Activated CD8-positive, alpha-beta memory T cell treated with anti-CD3 and anti-CD28 coated beads, Interleukin-2, amount 10 ng/mL, durations not matched to agents 7 days and 5 days (primary cell): ENCODE results near the gene LMNTD1. TPM values are rescaled to one million over a fixed set of nuclear protein-coding genes. Genes with fewer than 3 reads are reported as not detected.

Source experiments
- ATAC-seq: fragments of 150-1000 bp; cut with Tn5 transposase; one replicate; pipeline ENCODE4 v1.10.0; 2021; ENCODE audit warnings: moderate library complexity
- CTCF ChIA-PET: fragments of 350-600 bp; sonication (Branson Sonifier 250); formaldehyde crosslinking; loops from one replicate; lab custom pipeline; 2021; ENCODE audit warnings: antibody characterized with exemption; lab: Charles Lee
- DNase-seq: peaks from one replicate; pipeline ENCODE4 v3.0.0-alpha.2; 2020
- H3K27ac Mint-ChIP-seq: one replicate; pipeline ENCODE4 v1.8.0; 2021; ENCODE audit warnings: mild to moderate bottlenecking, mixed read lengths
- H3K27me3 Mint-ChIP-seq: one replicate; pipeline ENCODE4 v1.8.0; 2021; ENCODE audit warnings: mixed read lengths
- H3K36me3 Mint-ChIP-seq: one replicate; pipeline ENCODE4 v1.8.0; 2021; ENCODE audit warnings: mild to moderate bottlenecking, mixed read lengths
- H3K4me1 Mint-ChIP-seq: one replicate; pipeline ENCODE4 v1.8.0; 2021; ENCODE audit warnings: mixed read lengths
- H3K4me3 Mint-ChIP-seq: one replicate; pipeline ENCODE4 v1.8.0; 2021; ENCODE audit warnings: mild to moderate bottlenecking, moderate library complexity, mixed read lengths
- H3K9me3 Mint-ChIP-seq: one replicate; pipeline ENCODE4 v1.8.0; 2022; ENCODE audit warnings: low read depth, mixed read lengths
- total RNA-seq, 2 experiments: library from RNA; stranded (reverse); gene quantifications; one replicate each; pipeline ENCODE4 v1.2.3, GENCODE V29; 2021

Gene LMNTD1
- total RNA-seq, 2 experiments from 2014 or later = not detected

DNA sequence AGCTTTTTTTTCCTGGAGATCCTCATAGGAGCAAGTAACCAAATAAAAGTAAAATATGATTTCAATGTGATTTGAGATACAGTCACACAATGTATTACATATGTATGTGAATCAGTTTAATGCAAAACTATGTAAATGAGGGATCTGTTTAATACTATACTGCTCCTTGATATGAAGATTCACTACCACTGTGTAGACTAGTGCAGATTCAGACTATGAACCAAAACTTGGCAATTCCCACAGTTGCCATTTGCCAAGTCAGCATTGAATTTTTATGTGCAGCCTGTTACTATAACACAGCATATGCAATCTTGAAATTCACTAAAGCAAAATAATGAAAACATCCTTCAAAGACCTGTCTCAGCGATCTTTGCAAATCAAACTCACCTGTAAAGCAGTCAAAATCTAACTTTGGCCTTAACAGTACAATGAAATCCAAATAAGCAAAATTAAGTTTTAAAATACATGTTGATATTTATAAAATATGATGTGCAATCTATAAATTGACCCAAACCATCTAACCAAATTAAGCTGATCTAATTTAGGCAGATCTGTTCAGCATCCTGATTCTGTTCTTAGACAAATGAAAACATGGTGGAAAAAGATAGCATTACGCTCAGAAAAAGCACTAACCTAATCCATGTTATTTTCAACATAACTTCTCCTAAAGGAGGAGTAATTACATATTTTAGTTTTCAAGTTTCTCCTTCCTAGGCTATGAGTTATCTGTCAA lies 25.5 kb upstream of the LMNTD1 start:
- DNase-seq = no peak
- Mint-ChIP-seq H3K9me3 (peaks cover 5% of the 10 kb centered on the region), H3K36me3 (no peaks in the 10 kb centered on the region), H3K4me1 (no peaks in the 10 kb centered on the region), H3K27me3 (peaks cover 2% of the 10 kb centered on the region), H3K4me3 (no peak overlapping the region), H3K27ac (no peak overlapping the region)
- CTCF ChIA-PET = no interaction called here
- no peak for ATAC-seq

DNA sequence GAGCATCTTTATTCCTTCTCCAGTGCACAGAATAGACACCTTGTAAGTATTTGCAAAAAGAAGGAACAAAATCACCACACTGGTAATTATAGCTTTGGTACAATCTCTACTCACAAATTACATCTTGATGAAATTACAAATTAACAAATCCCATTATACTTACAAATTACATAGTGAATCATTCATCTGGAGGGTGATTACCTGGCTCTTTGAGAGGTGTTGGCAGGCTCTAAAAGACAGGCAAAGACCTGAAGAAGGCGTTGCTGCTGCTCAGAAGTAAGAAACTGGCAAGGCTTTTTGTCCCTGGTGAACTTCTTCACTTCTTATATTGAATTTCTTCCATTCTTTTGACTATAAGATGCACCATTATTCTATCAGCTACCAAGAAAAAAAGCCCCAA lies 21.7 kb upstream of the LMNTD1 start:
- H3K27ac Mint-ChIP-seq = no peak overlapping the region
- no peaks in the 10 kb centered on the region for H3K4me1 Mint-ChIP-seq
- ATAC-seq (no peak), DNase-seq (no peak)
- H3K27me3 Mint-ChIP-seq = no peaks in the 10 kb centered on the region
- CTCF ChIA-PET = no interaction called here
- H3K9me3 Mint-ChIP-seq = peaks cover 5% of the 10 kb centered on the region
- H3K4me3 Mint-ChIP-seq = no peak overlapping the region
- no peaks in the 10 kb centered on the region for H3K36me3 Mint-ChIP-seq

DNA sequence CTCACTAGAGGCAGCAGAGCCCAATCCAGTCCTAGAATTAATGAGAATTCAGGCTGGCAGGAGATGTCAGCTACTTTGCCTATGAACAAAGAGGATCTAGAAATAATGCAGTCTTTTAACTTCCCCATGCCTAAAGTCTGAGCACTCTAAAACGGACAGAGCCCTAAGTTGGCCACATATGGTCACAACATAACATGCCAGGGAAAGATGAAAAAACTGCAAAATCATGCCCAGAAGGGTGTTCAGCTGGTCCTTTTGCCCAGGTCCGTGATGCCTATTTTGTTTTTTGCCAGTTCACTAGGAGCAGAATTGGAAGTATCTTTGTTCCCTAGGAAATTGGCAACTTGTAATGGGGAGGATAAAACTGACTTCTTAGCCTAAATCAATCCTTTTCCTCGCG lies 20.3 kb upstream of the LMNTD1 start:
- Mint-ChIP-seq H3K9me3 (peaks cover 5% of the 10 kb centered on the region), H3K27ac (no peak overlapping the region), H3K27me3 (no peaks in the 10 kb centered on the region), H3K4me1 (no peaks in the 10 kb centered on the region), H3K4me3 (no peak overlapping the region), H3K36me3 (no peaks in the 10 kb centered on the region)
- no peak for DNase-seq
- ATAC-seq = no peak
- CTCF ChIA-PET = no interaction called here

DNA sequence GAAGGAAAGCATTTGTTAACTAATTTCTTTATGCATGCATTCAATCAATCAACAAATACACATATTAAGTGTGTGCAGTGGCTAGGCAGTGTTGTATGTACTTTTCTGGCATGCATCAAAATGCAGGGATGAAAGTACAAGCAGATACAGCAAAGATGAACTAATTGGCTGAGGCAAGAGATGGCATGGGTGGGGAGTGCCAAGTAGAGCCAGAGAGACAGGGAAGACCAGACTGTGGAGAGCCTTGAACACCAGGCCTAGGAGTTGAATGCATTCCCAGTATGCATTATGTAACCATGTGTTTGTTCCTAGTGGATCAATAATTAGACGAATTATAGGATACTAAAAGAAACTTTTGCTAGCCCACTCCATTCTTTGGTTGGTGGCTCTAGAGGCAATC lies 17.3 kb upstream of the LMNTD1 start:
- Mint-ChIP-seq H3K27me3 (no peaks in the 10 kb centered on the region), H3K9me3 (peaks cover 2% of the 10 kb centered on the region), H3K27ac (no peak overlapping the region), H3K36me3 (no peaks in the 10 kb centered on the region), H3K4me3 (no peak overlapping the region), H3K4me1 (no peaks in the 10 kb centered on the region)
- CTCF ChIA-PET = interaction anchor here (0.6 kb wide), 1 partner anchor 389 kb away, joined by 3 read pairs; no protein-coding TSS in a partner anchor
- DNase-seq (no peak), ATAC-seq (no peak)

DNA sequence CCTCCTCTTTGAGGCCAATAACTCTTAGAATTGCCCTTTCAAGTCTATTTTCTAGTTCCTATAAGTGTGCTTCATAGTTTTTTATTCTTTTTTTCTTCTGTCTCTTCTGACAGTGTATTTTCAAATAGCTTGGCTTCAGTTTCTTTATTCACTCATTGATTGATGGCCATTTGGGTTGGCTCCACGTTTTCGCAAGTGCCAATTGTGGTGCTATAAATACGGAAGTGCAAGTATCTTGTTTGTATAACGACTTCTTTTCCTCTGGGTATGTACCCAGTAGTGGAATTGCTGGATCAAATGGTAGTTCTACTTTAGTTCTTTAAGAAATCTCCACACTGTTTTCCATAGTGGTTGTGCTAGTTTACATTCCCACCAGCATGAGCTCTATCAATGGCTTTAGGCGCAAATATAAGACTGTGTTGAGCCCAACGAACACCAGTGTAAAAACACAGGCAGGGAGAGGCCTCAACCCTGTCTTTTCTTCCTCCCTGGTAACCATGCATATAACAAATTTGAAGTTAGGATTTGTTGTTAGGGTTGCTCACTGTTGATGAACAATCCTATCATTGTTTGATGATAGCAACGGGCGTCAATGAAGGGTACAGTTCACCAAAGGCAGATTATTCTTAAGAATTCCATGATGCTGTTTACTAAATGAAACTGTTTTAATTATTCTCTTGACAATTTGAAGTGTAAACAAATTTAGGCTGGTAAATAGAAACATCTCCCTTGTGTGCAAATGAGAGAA lies 13.3 kb upstream of the LMNTD1 start:
- Mint-ChIP-seq H3K9me3 (no peaks in the 10 kb centered on the region), H3K27me3 (no peaks in the 10 kb centered on the region), H3K4me3 (no peak overlapping the region), H3K36me3 (no peaks in the 10 kb centered on the region), H3K4me1 (no peaks in the 10 kb centered on the region), H3K27ac (no peak overlapping the region)
- ATAC-seq (no peak), DNase-seq (no peak)
- CTCF ChIA-PET = no interaction called here

DNA sequence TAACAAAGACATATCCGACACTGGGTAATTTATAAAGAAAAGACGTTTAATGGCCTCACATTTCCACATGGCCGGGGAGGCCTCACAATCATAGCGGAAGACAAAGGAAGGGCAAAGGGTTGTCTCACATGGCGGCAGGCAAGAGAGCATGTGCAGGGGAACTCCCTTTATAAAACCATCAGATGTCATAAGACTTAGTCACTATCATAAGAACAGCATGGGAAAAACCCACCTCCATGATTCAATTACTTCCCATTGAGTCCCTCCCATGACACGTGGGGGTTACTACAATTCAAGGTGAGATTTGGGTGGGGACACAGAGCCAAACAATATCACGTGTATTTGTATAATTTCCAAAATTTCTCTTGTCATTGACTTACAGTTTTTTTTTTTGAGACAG lies 5.5 kb upstream of the LMNTD1 start:
- no peak overlapping the region for H3K27ac Mint-ChIP-seq
- CTCF ChIA-PET = no interaction called here
- no peak overlapping the region for H3K4me3 Mint-ChIP-seq
- no peak for ATAC-seq
- no peaks in the 10 kb centered on the region for H3K4me1 Mint-ChIP-seq
- H3K27me3 Mint-ChIP-seq = no peaks in the 10 kb centered on the region
- no peak for DNase-seq
- H3K9me3 Mint-ChIP-seq = no peaks in the 10 kb centered on the region
- no peaks in the 10 kb centered on the region for H3K36me3 Mint-ChIP-seq

DNA sequence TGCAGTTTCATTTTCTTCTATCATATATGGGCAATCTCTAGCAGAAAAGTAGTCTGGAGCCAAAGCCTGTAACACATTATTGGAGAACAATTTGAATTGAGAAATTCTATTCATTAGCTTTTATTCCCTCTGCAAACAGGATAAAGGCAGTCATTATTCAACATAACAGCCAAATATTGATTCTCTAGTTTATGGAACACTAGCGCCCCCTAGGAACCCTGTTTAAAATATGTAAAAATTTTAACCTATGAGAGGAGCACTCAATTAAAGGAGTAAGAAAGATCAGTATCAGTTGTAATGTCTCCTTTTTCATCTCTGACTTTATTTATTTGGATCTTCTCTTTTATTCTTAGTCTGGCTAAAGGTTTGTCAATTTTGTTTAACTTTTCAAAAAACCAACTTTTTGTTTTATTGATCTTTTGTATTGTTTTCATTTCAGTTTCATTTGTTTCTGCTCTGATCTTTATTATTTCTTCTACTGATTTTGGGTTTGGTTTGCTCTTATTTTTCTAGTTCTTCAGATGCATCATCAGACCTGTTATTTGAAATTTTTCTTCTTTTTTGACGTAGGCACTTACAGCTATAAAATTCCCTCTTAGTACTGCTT lies 4.8 kb upstream of the LMNTD1 start:
- no peak overlapping the region for H3K27ac Mint-ChIP-seq
- no peaks in the 10 kb centered on the region for H3K27me3 Mint-ChIP-seq
- H3K9me3 Mint-ChIP-seq = no peaks in the 10 kb centered on the region
- no peak overlapping the region for H3K4me3 Mint-ChIP-seq
- DNase-seq (no peak), ATAC-seq (no peak)
- no peaks in the 10 kb centered on the region for H3K4me1 Mint-ChIP-seq
- no peaks in the 10 kb centered on the region for H3K36me3 Mint-ChIP-seq
- CTCF ChIA-PET = no interaction called here

DNA sequence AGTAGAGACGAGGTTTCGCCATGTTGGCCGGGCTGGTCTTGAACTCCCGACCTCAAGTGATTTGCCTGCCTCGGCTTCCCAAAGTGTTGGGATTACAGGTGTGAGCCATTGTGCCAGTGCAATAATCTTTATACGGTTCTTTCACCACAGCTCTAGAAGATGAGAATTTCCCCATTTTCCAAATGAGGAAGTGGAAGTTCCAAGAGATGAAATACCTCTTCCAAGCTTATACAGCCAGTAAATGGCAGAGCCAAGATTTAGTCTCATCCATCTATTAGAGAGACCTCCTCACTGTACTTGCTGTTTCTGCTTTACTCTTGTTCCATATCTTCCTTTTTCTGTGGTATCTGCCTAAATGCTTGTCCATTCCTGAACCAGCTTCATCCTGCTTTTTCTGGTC lies 3.1 kb upstream of the LMNTD1 start:
- CTCF ChIA-PET = no interaction called here
- no peaks in the 10 kb centered on the region for H3K27me3 Mint-ChIP-seq
- DNase-seq (no peak), ATAC-seq (no peak)
- no peaks in the 10 kb centered on the region for H3K9me3 Mint-ChIP-seq
- H3K4me1 Mint-ChIP-seq = no peaks in the 10 kb centered on the region
- H3K4me3 Mint-ChIP-seq = no peak overlapping the region
- H3K36me3 Mint-ChIP-seq = no peaks in the 10 kb centered on the region
- H3K27ac Mint-ChIP-seq = no peak overlapping the region

DNA sequence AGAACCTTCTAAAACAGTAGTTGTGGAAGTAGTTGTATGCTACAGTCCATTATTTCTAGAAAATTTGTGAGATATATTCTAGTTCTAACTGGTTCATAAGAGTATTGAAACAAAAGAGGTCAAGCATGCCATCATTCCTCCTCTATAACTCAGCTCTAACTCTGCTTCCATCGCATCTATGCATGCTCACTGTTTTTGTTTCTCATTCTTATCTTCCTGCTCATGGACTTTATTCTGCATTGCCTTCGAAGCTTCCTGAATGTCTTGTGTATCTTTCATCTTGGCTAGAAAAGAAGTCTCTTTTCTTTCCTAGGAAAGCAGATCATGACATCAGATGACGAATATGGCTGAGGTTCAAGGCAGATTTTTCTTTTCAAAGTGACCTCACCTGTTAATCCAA lies 402 bp downstream of the LMNTD1 start:
- Mint-ChIP-seq H3K9me3 (no peaks in the 10 kb centered on the region), H3K27me3 (peaks cover 5% of the 10 kb centered on the region), H3K4me3 (no peak overlapping the region), H3K4me1 (no peaks in the 10 kb centered on the region), H3K36me3 (no peaks in the 10 kb centered on the region), H3K27ac (no peak overlapping the region)
- ATAC-seq = no peak
- CTCF ChIA-PET = no interaction called here
- no peak for DNase-seq

DNA sequence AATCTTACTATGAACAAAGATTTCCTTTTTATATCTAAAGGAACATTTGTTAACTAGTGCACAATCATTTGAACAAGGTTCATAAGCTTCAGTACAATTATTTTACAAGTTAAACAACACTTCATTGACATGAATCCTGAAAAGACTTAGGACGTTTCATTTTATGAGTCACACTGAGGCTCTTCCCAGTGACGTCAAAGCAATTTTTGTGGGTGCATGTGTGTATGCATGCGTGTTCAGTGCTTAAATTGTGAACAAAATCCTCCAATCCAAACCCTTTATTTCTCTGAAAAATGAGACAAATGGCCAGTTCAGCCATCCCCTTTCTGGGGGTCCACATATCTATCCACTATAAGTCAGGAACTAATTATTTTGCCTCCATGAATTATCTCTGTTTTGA lies 2.9 kb downstream of the LMNTD1 start:
- CTCF ChIA-PET = interaction anchor here (0.6 kb wide), 1 partner anchor 58 kb away, joined by 4 read pairs; no protein-coding TSS in a partner anchor
- ATAC-seq = no peak
- Mint-ChIP-seq H3K27ac (no peak overlapping the region), H3K27me3 (peaks cover 7% of the 10 kb centered on the region), H3K4me3 (no peak overlapping the region), H3K4me1 (no peaks in the 10 kb centered on the region), H3K36me3 (no peaks in the 10 kb centered on the region), H3K9me3 (no peaks in the 10 kb centered on the region)
- no peak for DNase-seq

DNA sequence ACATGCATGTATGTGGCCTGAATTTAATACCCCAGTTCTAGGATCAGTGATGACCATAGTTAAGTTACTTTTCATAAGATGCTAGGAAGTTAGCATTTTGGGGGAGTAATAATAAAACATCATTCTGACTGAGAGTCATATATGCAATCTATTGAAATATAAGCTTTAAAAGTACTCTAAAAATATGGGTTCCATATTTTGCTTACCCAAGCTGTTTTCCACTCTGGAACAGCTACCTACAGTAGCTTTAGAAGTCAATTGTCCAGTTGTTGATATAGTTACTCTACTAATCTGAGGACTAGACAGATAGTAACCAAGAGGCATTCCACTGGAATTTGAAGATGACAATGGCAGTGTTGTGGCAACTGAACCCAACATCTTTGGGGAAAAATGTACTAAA lies 4.0 kb downstream of the LMNTD1 start:
- Mint-ChIP-seq H3K9me3 (no peaks in the 10 kb centered on the region), H3K4me1 (no peaks in the 10 kb centered on the region), H3K4me3 (no peak overlapping the region), H3K36me3 (no peaks in the 10 kb centered on the region), H3K27me3 (peaks cover 11% of the 10 kb centered on the region), H3K27ac (no peak overlapping the region)
- no peak for DNase-seq
- no peak for ATAC-seq
- CTCF ChIA-PET = no interaction called here

DNA sequence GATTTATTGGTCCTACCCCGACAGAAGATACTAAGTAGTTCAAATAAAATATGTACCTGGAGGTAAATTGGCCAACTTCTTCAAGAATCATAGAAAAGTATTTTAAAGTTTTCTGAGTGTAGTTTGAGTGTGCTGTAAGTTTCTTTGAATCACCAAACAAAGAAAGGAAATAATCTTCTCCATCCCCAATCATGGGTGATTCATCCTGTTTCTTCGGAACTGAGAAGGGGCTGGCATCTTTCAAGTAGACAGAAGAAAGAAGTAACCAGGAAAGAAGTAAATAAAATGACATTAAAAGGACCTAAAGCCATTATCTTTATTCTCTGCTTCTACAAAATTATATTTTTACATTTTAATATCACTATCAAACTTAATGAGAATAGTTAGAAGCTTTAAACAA lies 6.8 kb downstream of the LMNTD1 start:
- CTCF ChIA-PET = no interaction called here
- no peak overlapping the region for H3K4me3 Mint-ChIP-seq
- H3K36me3 Mint-ChIP-seq = no peaks in the 10 kb centered on the region
- H3K9me3 Mint-ChIP-seq = no peaks in the 10 kb centered on the region
- no peak for DNase-seq
- no peak overlapping the region for H3K27ac Mint-ChIP-seq
- H3K27me3 Mint-ChIP-seq = peaks cover 11% of the 10 kb centered on the region
- ATAC-seq = no peak
- H3K4me1 Mint-ChIP-seq = no peaks in the 10 kb centered on the region

DNA sequence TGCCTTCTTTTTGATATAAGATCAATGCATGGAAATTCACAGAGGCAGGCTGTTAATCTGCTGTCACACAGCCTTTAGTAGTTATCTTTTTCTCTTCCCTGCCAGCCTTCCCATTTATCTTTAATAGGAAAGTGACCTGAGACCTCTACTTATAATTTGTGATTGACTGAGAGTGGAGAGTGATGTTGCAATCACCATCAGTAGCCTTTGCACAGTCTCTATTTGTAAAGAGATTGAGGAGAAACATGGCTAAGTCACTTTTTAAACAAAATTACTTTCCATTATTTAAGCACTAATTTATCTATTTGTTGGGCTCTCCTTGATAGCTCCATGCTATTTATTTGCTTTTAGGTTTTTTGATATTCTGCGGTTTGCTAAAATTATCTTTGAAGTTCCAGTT lies 19.9 kb downstream of the LMNTD1 start:
- no peaks in the 10 kb centered on the region for H3K4me1 Mint-ChIP-seq
- H3K9me3 Mint-ChIP-seq = peaks cover 2% of the 10 kb centered on the region
- peaks cover 6% of the 10 kb centered on the region for H3K27me3 Mint-ChIP-seq
- ATAC-seq (no peak), DNase-seq (no peak)
- H3K4me3 Mint-ChIP-seq = no peak overlapping the region
- H3K27ac Mint-ChIP-seq = no peak overlapping the region
- CTCF ChIA-PET = no interaction called here
- H3K36me3 Mint-ChIP-seq = no peaks in the 10 kb centered on the region

DNA sequence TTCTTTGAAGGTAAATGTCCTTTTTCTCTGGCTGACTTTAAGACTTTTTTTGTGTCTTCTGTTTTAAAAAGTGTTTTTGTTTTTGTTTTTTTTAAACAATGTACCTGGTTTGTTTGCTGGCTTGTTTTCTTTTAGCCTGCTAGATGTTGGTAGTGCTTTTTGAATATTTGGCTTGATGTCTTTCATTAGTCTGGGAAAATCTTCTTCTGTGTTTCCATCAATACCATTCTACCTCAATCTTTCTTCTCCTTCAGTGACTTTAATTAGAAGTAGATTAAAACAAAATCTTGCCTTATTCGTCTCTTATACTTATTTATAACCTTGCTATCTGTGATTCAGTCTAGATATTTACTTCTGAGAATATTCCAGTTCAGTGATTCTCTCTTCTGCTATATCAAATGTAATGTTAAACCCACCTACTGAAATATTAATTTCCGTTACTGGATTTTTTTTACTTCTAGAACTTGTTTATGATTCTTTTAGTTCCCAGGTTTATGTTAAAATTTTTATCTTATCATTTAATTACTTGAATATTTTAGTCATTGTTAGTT lies 21.5 kb downstream of the LMNTD1 start:
- ATAC-seq = no peak

More for the DNA sequence above, 21.5 kb downstream of the LMNTD1 start:
- Mint-ChIP-seq H3K4me3 (no peak overlapping the region), H3K27ac (no peak overlapping the region), H3K27me3 (peaks cover 6% of the 10 kb centered on the region), H3K4me1 (no peaks in the 10 kb centered on the region), H3K36me3 (no peaks in the 10 kb centered on the region), H3K9me3 (peaks cover 2% of the 10 kb centered on the region)
- no peak for DNase-seq
- CTCF ChIA-PET = no interaction called here
